ENCODE results near the gene RNF44.

Gene RNF44

DNA sequence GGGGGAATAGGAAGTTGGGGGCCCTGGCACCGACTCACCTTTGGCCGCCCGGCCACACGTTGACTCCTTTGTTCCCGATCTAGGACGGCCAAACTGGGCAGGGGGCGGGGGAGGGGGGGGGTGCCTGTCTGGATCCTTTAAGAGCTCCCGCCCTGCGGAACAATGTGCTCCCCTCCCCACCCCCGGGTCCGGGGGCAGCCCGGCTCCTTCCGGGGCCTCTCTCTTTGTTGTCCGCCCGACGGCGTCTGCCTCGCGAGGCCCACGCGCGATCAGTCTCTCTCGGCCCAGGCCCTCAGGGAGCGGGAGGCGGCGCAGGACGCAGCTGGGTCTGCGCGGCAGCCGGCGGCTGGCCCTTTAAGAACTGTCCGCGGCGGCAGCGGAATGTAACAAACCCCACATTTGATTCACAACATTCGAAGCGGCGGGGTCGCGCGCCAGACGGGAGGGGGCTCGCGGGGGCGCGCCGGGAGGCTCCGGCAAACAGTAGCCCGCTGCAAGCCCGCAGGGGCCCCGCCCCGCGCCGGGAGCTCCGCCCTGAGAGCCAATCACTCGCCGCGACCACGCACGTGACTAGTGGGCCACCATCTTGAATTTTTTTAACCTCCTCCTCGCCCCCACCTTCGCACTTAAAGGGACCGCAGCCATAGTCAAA lies at the start of gene RNF44:
Gene RNF44, minus strand, starts transcription at position 501 of the 652 bp plus-strand sequence. CDS start 4,930 bp downstream, outside the sequence.
- H3K4me3 ChIP-seq (ENCODE audit: low read depth, low read length): peak within 1 kb of the TSS; percentile 99
- TF ChIP-seq, protein P1, sequence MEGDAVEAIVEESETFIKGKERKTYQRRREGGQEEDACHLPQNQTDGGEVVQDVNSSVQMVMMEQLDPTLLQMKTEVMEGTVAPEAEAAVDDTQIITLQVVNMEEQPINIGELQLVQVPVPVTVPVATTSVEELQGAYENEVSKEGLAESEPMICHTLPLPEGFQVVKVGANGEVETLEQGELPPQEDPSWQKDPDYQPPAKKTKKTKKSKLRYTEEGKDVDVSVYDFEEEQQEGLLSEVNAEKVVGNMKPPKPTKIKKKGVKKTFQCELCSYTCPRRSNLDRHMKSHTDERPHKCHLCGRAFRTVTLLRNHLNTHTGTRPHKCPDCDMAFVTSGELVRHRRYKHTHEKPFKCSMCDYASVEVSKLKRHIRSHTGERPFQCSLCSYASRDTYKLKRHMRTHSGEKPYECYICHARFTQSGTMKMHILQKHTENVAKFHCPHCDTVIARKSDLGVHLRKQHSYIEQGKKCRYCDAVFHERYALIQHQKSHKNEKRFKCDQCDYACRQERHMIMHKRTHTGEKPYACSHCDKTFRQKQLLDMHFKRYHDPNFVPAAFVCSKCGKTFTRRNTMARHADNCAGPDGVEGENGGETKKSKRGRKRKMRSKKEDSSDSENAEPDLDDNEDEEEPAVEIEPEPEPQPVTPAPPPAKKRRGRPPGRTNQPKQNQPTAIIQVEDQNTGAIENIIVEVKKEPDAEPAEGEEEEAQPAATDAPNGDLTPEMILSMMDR (conservative IDR thresholded peaks at IDR 0.05; ENCODE audit: low read depth, low read length): no peak
- DNase-seq (ENCODE audit: low read depth): peak; percentile 99

DNA sequence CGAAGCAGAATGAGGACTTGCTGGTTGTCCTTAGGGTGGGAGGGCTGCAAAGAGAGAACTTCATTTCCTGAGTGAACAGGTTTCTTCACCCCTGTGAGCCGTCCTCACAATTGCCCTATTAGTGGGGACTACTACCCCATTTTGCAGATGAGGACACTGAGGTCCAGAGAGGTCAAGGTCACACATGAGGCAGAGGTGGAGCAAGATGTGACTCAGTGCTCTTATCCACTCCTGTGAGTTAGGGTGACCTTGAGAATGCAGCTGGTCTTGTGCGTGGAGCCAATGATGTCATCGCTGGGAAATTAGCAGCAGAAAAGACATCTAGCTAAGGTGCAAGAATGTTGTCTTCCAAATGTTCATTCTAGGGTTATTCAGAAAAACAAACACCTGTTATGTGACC lies 45.9 kb upstream of the RNF44 start:
- H3K4me3 ChIP-seq (ENCODE audit: low read depth, low read length): no peak overlapping the region
- TF ChIP-seq, protein P1 (conservative IDR thresholded peaks at IDR 0.05; ENCODE audit: low read depth, low read length): no peak
- DNase-seq (ENCODE audit: low read depth): peak; percentile 17

DNA sequence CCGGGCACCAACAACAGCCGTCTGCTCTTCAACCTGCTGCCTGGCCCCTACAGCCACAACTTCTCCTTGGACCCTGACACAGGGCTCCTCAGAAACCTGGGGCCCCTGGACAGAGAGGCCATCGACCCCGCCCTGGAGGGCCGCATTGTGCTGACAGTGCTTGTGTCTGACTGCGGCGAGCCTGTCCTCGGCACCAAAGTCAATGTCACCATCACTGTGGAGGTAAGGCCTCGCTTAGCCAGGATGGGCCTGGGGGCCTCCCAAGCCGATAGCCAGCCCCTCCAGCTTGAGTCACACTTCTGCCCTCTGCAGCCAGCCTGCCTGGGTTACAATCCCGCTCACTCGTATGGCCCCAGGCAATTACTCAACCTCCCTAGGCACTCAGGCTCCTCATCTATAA lies 44.2 kb upstream of the RNF44 start:
- TF ChIP-seq, protein P1 (conservative IDR thresholded peaks at IDR 0.05; ENCODE audit: low read depth, low read length): no peak
- no peak for DNase-seq (ENCODE audit: low read depth)
- H3K4me3 ChIP-seq (ENCODE audit: low read depth, low read length): no peak overlapping the region

DNA sequence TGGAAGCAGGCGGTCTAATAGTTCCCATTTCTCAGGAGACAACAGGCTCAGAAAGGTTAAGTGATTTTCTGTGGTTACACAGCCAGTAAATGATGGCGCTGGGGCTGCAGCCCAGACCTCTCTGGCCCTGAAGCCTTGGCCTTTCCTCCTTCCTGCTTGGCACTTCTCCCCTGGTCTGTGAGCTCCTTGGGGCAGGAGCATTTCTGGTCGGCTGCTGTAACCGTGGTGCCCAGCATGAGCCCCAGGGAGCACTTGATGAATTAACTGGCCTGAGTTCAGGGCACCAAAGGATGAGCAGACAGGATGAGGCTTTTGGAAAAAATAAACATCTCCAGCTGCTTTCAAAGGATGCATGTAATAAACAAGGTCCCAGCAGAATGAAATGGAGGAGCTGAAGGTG lies 42.1 kb upstream of the RNF44 start:
- H3K4me3 ChIP-seq (ENCODE audit: low read depth, low read length): no peak overlapping the region
- no peak for DNase-seq (ENCODE audit: low read depth)
- TF ChIP-seq, protein P1 (conservative IDR thresholded peaks at IDR 0.05; ENCODE audit: low read depth, low read length): no peak

DNA sequence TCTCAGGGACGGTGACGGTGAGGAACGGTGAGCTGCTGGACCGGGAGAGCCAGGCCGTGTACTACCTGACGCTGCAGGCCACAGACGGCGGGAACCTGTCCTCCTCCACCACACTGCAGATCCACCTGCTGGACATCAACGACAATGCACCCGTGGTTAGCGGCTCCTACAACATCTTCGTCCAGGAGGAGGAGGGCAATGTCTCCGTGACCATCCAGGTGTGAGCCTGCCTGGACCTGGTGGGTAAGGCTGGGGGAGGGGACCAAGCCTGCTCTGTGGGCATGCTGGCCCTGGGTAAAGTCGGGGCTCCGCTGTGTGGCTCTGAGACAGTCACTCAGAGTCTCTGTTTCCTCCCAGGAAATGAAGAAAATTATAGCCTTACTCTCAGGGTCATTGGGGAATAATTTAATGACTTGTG lies 41.2 kb upstream of the RNF44 start:
- H3K4me3 ChIP-seq (ENCODE audit: low read depth, low read length): no peak overlapping the region

DNA sequence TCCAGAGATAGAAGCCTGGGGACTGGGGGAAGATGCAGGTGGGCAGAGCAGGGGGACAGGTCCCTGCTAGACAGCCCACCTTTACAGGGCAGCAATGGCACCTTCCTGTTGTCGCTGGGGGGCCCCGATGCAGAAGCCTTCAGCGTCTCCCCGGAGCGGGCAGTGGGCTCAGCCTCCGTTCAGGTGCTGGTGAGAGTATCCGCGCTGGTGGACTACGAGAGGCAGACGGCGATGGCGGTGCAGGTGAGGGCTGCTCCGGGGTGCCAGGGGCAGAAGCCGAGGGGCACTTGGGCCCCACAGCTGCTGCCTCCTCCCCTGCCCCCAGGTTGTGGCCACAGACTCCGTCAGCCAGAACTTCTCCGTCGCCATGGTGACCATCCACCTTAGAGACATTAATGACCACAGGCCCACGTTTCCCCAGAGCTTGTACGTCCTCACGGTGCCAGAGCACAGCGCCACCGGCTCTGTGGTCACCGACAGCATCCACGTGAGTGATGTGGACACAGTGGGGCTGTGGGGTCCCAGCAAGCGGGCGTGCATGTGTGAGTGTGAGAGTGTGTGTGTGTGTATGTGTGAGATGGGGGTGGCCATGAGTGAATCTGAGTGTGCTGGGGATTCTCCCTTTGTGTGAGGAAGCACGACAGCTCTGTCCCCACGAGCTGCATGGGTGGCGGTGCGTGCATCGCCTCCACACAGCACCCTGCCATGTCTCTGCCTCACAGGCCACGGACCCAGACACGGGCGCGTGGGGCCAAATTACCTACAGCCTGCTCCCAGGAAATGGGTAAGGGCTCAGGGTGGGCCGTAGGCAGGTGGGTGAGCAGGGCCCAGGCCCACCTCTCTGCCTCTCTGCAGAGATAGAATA lies 40.3 kb upstream of the RNF44 start:
- no peak for DNase-seq (ENCODE audit: low read depth)
- TF ChIP-seq, protein P1 (conservative IDR thresholded peaks at IDR 0.05; ENCODE audit: low read depth, low read length): no peak
- no peak overlapping the region for H3K4me3 ChIP-seq (ENCODE audit: low read depth, low read length)

More for the DNA sequence above, 41.2 kb upstream of the RNF44 start:
- TF ChIP-seq, protein P1 (conservative IDR thresholded peaks at IDR 0.05; ENCODE audit: low read depth, low read length): peak; percentile 71
- DNase-seq (ENCODE audit: low read depth): peak; percentile 65
